HG03565 (cell line): ENCODE measurements around the gene FLT3LG.
"Not testable (repeated sequence)": the region's sequence is repeated elsewhere in the genome, so short reads cannot be mapped to it uniquely, and the experiment has no call there.

Experiments used
- ATAC-seq: cut with Tn5 transposase; IDR thresholded peaks from one replicate; pipeline ENCODE4 v1.9.1; 2021; ENCODE audit warnings: mild to moderate bottlenecking, moderate library complexity; ENCODE audit not compliant: unreplicated experiment

Gene FLT3LG

GRCh38 chr19:49440439-49441209 lies 33.4 kb upstream of the FLT3LG start:
- ATAC-seq: no peak

- ATAC-seq: no peak
These were observed 32.6 kb upstream of the FLT3LG start, which contains the start of gene SLC17A7 for GRCh38 chr19:49441210-49441959. Gene SLC17A7 (minus strand): TSS chr19:49441527. CDS start chr19:49441379, 148 bp downstream.

GRCh38 chr19:49441960-49442350 lies 32.1 kb upstream of the FLT3LG start:
- no peak for ATAC-seq

GRCh38 chr19:49442354-49442753 lies 31.7 kb upstream of the FLT3LG start:
- no peak for ATAC-seq

- ATAC-seq: no peak
These were observed 31.1 kb upstream of the FLT3LG start for GRCh38 chr19:49442771-49443365.

DNA sequence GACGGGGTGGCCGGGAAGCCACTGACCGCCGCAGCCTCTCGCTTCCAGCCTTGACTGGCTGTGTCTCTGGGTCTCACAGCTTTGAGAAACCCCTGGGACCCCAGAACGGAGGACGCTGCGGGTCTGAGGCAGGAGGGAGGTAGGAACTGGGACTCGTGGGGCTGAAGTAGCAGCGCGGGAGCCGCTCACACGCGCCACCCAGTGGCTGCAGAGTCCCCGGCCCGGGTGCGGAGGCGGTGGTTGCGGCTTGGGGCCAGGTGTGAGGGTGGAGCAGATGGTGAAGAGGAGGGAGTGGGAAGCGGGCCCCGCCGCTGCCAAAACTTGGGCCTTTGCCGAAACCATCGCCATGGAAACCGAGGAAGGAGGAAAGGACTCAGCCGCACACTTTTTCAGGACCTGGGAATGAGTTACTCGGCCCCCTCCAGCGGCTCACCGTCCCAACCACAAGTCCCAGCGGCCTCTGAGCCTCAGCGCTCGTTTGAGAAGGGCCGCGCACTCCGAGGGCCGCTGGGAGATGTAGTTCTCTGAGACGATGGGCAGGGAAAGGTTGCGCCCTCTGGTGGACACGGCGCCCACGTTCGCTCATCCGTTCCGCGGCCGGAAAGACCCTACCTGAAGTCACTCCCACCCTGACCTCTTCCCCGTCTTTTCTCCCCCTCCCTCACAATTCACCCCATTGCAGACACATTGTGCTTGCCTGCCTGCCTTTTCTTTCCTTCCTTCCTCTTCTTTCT lies 30.5 kb upstream of the FLT3LG start:
- ATAC-seq: peak; percentile 66

DNA sequence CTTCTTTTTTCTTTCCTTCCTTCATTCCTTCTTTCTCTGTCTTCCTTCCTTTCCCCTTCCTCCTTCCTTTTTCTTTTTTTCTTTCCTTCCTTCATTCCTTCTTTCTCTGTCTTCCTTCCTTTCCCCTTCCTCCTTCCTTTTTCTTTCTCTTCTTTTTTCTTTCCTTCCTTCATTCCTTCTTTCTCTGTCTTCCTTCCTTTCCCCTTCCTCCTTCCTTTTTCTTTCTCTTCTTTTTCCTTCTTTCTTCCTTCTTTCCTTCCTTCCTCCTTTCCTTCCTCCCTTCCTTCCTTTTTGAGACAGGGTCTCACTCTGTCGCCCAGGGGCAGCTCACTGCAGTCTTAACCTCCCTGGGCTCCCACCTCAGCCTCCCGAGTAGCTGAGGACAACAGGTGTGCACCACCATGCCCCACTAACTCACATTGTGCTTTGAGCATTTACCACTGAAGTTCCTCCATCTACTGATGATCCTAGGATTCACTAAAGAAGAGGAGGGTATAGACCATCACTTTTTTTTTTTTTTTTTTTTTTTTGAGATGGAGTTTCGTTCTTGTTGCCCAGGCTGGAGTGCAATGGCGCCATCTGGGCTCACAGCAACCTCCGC lies 29.8 kb upstream of the FLT3LG start:
- ATAC-seq: not testable (repeated sequence)

- no peak for ATAC-seq
These were observed 28.0 kb upstream of the FLT3LG start for GRCh38 chr19:49445997-49446396.

GRCh38 chr19:49447485-49448431 lies 26.3 kb upstream of the FLT3LG start:
- ATAC-seq: no peak

DNA sequence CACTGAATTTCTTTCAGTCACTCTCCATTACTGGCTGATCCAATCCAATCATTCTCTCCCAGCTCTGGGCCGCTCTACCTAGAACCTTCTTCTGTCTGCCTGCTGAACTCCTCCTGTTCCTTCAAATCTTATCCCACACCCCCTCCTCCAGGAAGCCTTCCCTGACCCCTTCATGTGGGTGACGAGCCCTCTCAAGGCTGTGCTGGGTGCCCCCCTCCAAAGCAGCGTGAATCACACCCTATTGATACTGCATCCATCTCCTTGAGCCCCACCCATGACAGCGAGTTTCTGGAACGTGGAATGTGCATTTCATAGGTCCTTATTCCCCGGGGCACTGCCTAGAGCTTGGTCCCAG lies 25.6 kb upstream of the FLT3LG start:
- no peak for ATAC-seq

- no peak for ATAC-seq
These were observed 23.6 kb upstream of the FLT3LG start for GRCh38 chr19:49450405-49450804.

DNA sequence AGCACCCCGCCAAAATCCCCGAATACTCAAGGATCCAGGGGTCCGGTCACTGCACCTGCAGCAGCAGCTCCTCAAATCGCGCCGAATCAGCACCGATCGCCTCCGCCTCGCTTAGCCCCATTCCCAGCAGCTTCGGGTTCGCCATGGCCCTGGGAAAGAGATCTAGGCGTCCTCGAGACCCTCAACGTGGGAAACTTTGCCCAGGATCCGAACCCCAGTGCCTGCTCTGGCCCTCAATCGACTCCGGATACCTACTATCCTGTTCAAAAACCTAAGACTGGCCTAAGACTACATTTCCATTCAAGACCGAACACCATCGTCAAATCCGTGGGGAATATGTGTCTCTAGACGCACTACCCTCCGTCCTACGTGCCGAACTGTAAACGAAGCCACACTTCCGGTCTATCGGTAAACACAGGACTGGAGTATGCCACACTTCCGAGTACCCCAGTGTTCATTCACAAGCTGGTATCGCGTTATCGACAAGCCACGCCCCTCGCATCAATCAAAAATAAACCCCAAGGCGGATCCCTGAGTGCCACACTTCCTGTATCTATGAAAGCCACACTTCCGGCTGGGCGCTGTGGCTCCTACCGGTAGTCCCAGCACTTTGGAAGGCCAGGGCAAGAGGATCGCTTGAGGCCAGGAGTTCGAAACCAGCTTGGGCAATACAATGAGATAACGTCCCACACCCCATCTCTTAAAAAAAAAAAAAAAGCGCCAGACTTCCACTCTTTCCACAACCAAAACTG lies 22.4 kb upstream of the FLT3LG start, which contains the start of gene PIH1D1:
Gene PIH1D1, minus strand, starts transcription at position 385 of the 752 bp plus-strand sequence. Its CDS starts 240 bp downstream, at position 145.
- ATAC-seq: peak; percentile 49

DNA sequence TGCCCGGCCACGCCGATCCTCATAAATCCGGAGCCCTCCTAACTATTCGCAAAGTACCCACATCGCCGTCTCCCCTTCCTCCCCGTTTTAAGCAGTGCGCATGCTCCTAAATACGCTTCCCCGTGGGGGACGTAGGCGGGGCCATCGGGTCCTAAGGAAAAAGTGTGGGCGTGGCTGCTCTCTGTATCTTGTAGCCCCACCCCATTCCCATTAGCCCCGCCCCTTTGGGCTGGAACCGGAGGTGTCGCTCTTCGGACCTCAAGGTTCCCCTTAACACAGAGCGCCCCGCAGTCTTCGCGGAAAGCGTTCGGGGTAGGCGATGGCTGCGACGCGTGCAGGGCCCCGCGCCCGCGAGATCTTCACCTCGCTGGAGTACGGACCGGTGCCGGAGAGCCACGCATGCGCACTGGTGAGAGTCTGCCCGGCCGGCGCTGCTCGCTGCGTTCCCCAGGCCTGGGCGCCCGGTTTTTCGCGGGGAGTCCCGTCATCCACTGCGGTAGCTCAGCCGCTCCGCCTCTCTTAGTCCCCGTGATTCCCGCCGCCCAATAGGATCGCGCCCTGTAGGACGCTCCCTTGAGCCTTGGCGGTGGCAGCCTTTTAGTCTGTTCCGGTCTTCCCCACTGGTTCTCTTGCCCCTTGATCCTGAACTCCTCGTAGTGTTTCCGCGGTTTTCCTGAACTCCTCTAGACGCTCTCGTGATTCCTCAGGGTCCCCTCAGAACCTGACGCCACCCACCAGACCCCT lies 20.8 kb upstream of the FLT3LG start, which contains the start of gene ALDH16A1:
Gene ALDH16A1, plus strand, starts transcription at position 213 of the 744 bp plus-strand sequence. Its CDS starts 107 bp downstream, at position 320.
- peak; percentile 68 for ATAC-seq

DNA sequence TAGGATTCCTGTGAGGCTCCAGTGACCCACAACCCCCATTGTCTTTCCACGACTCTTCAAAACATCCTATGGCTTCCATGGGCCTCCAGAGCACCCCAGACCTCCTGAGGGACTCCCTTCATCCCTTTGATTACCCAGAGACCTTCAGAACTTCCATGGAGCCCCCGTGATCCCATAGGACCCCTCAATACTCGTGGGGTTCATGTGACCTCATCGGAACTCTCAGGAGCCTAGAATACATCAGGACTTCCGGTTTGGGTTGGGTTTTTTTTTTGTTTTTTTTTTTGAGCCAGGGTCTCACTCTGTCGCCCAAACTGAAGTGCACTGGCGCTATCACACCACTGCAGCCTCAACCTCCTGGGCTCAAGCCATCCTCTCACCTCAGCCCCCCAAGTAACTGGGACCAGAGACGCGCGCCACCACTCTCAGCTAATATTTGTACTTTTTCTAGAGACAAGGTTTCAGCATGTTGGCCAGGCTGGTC lies 20.2 kb upstream of the FLT3LG start:
- no peak for ATAC-seq

DNA sequence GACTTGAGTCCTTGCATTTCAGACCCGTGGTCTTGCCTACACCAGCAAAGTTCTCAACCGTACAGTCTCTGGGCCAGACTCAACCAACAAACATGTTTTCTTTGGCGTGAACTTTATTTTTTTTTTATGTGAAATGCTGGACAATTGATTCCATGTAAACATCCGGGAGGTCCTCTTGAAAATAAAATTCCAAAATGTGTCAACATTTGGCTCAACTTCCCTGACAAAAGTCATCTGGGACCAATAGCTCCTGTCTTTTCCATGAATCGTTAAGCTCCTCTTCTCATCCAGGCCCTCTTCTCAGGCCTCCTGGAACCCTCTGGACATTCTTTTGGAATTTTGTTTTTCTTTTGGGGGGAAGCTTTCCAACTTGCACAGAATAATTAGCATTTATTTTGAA lies 18.2 kb upstream of the FLT3LG start:
- no peak for ATAC-seq

GRCh38 chr19:49456326-49456725 lies 17.7 kb upstream of the FLT3LG start:
- ATAC-seq: no peak

GRCh38 chr19:49458567-49458903 lies 15.5 kb upstream of the FLT3LG start:
- ATAC-seq: no peak

DNA sequence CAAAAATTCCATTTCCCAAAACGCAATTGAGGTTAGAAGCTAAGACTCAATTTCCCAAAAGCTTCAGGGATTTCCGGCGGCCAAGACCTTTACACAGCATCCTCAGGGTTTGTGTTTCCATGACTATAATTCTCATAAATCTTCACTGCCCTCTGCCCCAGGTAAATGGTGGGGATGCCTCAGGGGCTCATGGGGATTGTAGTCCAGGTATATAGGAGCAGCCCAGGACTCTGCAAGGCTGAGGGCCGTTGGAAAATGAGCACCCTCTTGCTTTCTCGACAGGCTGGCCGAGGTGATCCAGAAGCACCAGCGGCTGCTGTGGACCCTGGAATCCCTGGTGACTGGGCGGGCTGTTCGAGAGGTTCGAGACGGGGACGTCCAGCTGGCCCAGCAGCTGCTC lies 14.6 kb upstream of the FLT3LG start:
- no peak for ATAC-seq
